MM.1S (cell line): ENCODE results near the gene TMEM240.
"Not testable (repeated sequence)": the region's sequence is repeated elsewhere in the genome, so short reads cannot be mapped to it uniquely, and the experiment has no call there.

ENCODE experiments used
- CTCF ChIP-seq: fragments of 300-600 bp; sonication (generic); IDR thresholded peaks from 2 replicates; pipeline ENCODE4 v1.5.1; 2016; ENCODE audit warnings: antibody characterized with exemption, low read length, mixed read lengths
- EZH2 ChIP-seq: fragments of 300-600 bp; sonication (generic); optimal IDR thresholded peaks from 2 replicates; pipeline ENCODE3; 2017; ENCODE audit warnings: low read depth, mild to moderate bottlenecking, antibody characterized with exemption, low read length, mixed read lengths

GRCh38 chr1:1533894-1534291 is 6.5 kb downstream of the TMEM240 start:
- not testable (repeated sequence) for TF ChIP-seq CTCF, EZH2
